SW 1271 (cell line): Measurements from ENCODE around the gene UBE3A.

Experiments used
- DNase-seq, 2 experiments: peaks; one replicate each; lab custom pipeline; 2025; lab: John Stamatoyannopoulos, UW

The UBE3A gene

GRCh38 chr15:25402342-25402741 is 36.5 kb downstream of the UBE3A start:
- DNase-seq: no peak

DNA sequence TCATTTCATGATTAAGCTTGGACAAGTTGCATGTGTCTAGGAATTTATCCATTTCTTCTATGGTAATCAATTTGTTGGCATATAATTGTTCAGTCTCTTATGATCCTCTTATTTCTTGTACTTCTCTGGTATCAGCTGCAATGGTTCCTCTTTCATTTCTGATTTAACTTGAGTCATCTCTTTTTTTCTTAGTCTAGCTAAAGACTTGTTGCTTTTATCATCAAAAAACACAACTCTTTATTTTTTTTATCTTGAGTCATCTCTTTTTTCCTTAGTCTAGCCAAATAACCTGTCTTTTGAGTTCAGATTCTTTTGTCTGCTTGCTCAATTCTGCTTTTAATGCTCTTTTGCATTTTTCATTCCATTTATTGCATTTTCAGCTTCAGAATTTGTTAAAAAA is 37.3 kb downstream of the UBE3A start:
- no peak for DNase-seq

- no peak for DNase-seq
These were observed 41.7 kb downstream of the UBE3A start for GRCh38 chr15:25397100-25397499.

GRCh38 chr15:25394898-25395297 is 43.9 kb downstream of the UBE3A start:
- no peak for DNase-seq

GRCh38 chr15:25392806-25393205 is 46.0 kb downstream of the UBE3A start:
- DNase-seq: no peak

DNA sequence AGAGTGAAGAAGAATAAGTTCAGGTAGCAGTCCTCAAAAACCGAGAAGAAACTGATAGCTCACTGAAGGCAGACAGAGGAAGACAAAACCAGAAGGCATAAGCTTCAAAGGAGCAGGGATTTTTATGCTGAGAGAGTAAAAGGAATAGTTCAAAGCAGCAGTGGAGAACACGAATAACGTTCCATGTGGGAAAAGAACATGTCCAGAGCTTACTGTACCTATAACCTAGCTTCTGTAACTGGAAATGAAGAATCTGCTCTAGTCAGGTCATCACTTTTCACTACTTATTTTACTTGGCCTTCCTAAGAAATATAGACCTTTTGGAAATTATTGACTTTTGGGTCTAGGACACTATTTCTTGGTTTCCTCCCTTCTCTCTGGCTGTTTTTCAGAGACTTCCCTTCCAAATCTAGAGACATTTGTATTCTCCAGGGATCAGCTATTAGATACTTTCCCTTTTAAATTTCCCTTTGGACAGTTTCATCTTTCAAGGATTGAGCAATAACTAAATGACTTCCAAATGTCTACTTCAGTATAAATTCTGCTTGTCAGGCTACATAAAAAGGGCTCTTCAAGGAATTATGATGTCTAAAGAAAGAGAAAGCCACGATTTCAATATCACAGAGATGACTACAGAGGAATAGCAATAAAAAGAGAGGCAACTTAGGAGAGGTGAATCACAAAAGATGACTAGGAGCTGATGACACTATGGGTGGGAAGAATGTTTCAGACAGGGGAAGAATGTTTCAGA is 46.7 kb downstream of the UBE3A start:
- DNase-seq: no peak

DNA sequence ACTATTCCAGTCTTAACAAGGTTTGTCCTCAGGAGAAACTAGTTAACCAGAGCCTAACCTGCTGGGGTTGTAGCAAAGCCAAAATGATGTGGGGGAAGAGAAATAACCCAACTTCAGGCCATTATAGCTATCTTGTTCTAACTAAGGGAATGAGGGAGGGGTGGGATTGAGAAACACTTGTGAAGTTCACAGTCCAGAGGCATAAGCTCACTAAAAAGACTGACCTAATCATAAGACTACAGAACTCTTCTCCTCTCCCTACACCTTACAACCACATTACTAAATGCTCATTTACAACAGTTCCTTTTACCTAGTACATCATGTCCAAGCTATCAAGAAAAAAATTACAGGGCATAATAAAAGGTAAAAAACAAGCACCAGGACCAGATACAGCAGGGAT is 52.8 kb downstream of the UBE3A start:
- DNase-seq: no peak

GRCh38 chr15:25381579-25381978 is 57.2 kb downstream of the UBE3A start:
- no peak for DNase-seq

DNA sequence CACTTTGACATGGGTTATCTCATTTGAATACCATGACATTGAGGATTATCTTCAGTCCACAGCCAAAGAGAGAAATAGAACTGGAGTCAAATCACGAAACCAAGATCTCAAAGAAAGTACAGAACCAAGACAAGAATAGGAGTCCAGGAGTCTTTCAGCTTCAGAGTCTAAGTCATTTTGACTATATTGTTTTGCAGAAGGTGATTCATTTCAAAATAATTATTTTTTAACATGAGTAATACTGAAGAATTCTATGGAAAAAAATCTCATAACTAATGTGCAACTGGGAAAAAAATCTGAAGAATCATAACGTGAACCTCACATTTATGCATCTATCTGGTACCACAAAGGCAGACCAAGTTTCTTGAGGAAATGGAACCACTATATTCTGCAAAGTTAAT is 60.3 kb downstream of the UBE3A start:
- no peak for DNase-seq

DNA sequence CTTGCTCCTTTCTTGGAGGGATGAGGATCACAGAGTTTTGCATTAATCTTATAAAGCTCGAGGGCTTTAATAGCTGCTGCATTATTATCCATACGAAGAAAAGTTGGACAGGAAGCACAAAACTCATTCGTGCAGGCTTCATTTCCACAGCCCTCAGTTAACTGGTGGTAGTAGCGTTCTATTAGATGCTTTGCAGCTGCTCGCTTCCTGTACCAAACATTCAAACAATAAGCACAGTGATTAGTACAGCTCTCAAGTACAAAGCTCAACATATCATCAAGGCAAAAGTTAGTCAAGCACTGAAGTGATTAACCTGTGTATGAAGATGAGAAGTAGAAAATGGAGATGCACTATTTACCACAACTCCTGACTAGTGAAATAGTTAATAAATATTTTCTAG is 63.3 kb downstream of the UBE3A start:
- no peak for DNase-seq

DNA sequence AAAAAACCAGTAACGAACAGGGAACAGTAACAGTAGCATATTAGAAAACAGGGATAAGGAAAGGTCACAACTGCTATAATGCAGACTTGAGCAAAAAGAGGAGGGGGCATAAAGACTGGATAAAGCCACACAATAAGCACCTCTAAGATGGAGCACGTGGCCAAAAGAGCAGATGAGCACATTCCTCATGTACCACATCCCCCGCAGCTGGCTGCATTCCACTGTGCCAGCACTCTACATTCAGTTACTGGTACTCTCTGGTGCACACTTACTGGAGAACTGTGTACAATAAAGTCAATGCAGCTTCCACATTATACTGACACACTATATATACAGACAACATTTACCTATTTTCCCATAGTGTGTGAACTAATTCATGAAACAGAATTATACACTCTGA is 64.7 kb downstream of the UBE3A start:
- DNase-seq: no peak

GRCh38 chr15:25372298-25372697 is 66.5 kb downstream of the UBE3A start:
- peak in 1 of 2 experiments; percentile 10 for DNase-seq

GRCh38 chr15:25368850-25369249 is 70.0 kb downstream of the UBE3A start:
- DNase-seq: no peak

DNA sequence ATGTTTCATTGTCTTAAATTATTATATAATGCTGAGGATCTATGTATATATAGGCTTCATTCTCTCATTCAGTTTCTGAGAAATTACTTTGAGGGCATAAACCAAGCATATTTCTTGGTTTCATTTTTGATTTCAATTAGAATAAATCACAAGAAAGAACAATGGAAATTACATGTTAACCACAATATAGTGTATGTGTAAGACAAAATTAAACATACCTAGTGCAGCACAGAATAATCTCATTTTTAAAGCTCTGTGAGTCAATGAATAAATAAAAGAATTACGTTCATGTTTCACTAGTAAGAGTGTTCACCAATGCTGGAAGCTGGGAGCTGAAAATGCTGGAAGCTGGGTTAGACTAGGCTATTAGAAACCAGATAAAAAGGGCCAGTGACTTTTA is 72.8 kb downstream of the UBE3A start:
- no peak for DNase-seq

- DNase-seq: no peak
These were observed 76.3 kb downstream of the UBE3A start for GRCh38 chr15:25362545-25362944.

DNA sequence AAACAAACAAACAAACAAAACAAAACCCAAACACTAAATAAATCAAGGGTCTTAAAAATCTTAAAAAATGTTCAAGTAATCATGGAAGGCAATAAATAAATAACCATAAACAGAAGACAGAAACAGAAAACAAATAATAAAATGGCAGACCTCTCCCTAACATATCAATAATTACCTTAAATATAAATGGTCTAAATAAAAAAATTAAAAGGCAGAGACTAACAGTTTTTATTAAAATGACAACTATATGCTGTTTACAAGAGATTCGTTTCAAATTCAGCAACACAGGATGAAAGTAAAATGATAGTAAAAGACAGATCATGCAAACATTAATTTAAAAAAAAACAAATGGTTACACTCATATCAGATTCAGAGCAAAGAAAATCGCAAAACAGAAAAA is 91.1 kb downstream of the UBE3A start:
- no peak for DNase-seq

DNA sequence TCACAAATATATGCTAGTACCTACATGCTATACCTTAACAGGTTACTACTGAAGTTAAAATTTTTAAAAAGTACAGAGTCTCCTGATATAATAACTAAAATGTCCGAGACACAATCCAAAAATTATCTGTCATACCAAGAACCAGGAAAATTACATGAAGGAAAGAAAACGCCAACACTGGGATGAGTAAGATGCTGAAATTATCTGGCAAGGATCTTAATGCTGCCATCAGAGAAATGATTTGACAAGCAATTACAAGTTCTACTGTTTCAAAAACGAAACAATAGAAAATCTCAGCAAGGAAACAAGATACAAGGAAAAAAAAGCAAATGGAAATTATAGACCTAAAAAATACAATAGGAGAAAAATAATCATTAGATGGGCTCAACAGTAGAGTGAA is 92.5 kb downstream of the UBE3A start:
- DNase-seq: no peak

GRCh38 chr15:25345943-25346342 is 92.9 kb downstream of the UBE3A start:
- DNase-seq: no peak

GRCh38 chr15:25342629-25343028 is 96.2 kb downstream of the UBE3A start:
- DNase-seq: no peak

GRCh38 chr15:25339431-25339830 is 99.4 kb downstream of the UBE3A start:
- no peak for DNase-seq

DNA sequence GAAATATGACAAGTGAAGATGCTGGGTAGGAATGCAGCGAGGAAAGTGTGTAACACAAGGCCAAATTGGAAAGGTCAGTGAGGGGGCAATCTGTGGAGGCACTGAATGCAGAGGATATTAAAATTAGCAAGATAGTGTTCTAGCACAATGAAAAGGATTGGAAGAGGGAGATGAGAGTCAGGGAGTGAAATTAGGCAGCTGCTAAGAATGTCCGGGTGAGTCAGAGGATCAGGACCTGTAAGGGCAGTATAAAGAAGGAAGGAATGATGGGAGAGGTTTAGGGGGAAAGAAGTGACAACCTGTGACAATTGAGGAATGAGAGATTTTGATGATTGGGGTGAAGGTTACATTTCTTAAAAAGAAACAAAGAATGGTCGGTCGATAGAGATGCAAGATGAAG is 103.5 kb downstream of the UBE3A start:
- DNase-seq: no peak

DNA sequence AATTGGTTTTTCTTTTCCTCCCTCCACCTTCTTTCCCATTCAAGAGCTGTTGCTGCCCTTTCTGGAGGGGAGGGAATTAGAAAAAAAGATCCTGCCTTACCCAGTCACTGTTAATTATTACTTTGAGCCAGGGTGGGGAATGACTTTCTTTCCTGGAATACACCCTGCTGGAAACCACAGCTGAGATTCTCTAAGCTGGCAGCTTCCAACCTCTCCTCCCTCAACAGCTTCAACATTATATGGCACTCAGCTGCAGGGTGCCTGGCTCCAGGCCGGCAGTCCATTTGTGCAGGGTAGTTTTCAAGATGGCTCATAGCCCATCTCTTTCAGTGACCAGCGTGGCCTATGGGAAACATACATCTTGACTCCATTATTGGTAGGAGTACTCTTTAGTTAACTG is 105.8 kb downstream of the UBE3A start:
- no peak for DNase-seq

DNA sequence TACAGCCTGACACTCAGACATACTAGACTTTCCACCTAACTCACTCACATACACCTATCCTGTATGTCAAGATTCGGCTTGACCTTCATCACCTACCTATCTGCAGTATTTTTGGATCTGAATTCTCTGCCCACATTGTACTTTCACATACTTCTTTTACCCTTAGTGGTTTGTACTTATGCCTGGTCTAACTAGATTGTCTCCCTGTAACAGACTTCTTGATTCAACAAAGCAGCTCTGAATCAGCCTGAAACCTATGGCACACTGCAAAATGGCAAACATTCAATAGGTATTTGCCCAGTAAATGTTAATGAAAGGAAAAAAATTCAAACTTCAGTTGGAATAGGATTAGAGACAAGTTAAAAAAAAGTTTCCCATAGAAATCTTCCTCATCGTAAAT is 106.5 kb downstream of the UBE3A start:
- DNase-seq: no peak

DNA sequence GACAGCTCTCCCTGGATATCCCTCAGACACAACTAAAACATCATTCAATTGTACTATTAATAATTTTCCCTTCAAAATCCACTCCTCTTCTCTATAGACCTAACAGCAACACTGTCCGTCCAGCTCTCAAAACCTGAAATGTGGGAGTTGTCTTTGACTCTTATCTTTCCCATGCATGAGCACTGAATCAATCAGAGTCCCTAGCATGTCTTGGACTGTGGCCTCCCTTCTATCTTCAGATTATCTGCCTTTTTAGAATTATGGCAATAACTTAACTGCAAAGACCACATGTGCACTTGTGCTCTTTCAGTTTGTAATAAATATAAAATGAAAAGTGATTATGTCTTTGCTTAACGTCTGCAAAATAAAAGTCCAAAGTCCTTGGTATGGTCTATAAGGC is 107.0 kb downstream of the UBE3A start:
- DNase-seq: no peak

GRCh38 chr15:25331404-25331803 is 107.4 kb downstream of the UBE3A start:
- DNase-seq: no peak
